Mesodermal cell (in vitro differentiated cells): ENCODE data around the gene TUBA4B. TPM values are rescaled to one million over a fixed set of nuclear protein-coding genes. Genes with fewer than 3 reads are reported as not detected.

Experiments used
- H3K27ac ChIP-seq: 2 replicates; pipeline ENCODE4 v1.7.0; 2013; ENCODE audit warnings: mild to moderate bottlenecking, low read depth, low read length, moderate library complexity; ENCODE audit not compliant: severe bottlenecking
- H3K36me3 ChIP-seq: 2 replicates; pipeline ENCODE4 v1.7.1; 2013; ENCODE audit warnings: mild to moderate bottlenecking, low read length, moderate library complexity; ENCODE audit not compliant: control insufficient read depth, insufficient read depth
- H3K4me1 ChIP-seq: one replicate; pipeline ENCODE4 v1.7.1; 2013; ENCODE audit warnings: mild to moderate bottlenecking, low read length; ENCODE audit not compliant: insufficient read depth, control insufficient read depth, poor library complexity, severe bottlenecking
- H3K4me3 ChIP-seq: 2 replicates; pipeline ENCODE4 v1.7.0; 2013; ENCODE audit warnings: low read length, control low read depth, mild to moderate bottlenecking; ENCODE audit not compliant: insufficient read depth, poor library complexity, severe bottlenecking; ENCODE audit errors: extremely low read depth
- H3K9me3 ChIP-seq: 2 replicates; pipeline ENCODE4 v1.7.1; 2013; ENCODE audit warnings: mild to moderate bottlenecking, low read length, moderate library complexity; ENCODE audit not compliant: control insufficient read depth
- WGBS, 2 experiments: methylation state at CpG; one replicate each; pipeline ENCODE4 v1.1.5; 2013; ENCODE audit warnings: missing lambda C conversion rate in 2 of 2; ENCODE audit not compliant: insufficient coverage in 2 of 2; 5-methylcytosine and 5-hydroxymethylcytosine counted together
- polyA plus RNA-seq, 2 experiments: library from polyadenylated mRNA; stranded (reverse); fragments of 50-300 nt; gene quantifications; one replicate each; pipeline ENCODE4 v1.2.3, GENCODE V29; 2013

The TUBA4B gene
- polyA plus RNA-seq (2013, experiment 1 of 2) = not detected
- polyA plus RNA-seq (2013, experiment 2 of 2) = not detected

DNA sequence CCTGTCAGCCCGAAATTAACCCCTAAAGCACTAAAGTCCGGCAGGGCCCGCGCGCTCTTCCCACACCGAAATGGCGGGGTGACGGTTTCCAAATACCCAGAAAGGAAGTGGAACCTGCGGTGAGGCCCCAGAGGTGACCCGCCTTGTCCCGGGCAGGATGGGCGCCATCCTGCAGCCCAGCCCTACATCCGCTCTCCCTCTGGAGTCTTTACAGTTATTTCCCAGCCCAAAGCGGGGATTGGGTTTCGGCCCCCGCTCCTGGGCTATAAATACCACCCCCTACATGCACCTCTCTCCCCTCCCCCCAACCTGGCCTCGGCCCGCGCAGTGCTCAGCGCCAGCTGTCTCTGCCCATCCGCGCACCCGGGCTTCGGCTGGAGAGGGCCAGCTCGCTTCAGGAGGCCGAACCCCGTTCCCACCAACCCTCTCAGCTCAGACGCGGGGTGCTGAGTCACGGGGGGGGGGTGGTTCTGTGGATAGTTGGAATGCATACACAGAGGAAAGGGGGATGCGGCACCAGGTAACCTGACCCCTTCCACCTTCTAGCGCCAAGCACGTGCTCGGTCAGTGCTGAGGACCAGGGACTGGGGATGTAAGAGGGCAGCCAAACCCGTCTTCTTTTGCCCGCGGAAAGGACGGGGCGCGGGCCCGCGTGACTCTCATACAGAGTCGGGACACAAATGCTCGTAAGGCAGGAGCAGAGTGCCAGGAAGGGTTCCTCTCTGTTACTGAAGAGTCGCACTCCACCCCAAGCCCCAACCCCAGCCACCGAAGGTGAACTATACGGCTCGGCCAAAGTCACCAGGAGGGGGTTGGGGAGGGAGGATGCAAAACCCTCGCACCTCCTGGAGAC is at the start of gene TUBA4B:
TUBA4B (plus strand) TSS at position 344 of the 853 bp plus-strand sequence; CDS start at position 509, 165 bp downstream.
- H3K27ac ChIP-seq = no peak within 1 kb of the TSS
- peaks cover 38% of the 10 kb centered on the region for H3K4me1 ChIP-seq
- H3K9me3 ChIP-seq = no peaks in the 10 kb centered on the region
- peak within 1 kb of the TSS; percentile 34 for H3K4me3 ChIP-seq
- 2% methylated on average over 17 to 34 of the region's 49 CpGs for WGBS, 2 experiments
- H3K36me3 ChIP-seq = peaks cover 4% of the 10 kb centered on the region

DNA sequence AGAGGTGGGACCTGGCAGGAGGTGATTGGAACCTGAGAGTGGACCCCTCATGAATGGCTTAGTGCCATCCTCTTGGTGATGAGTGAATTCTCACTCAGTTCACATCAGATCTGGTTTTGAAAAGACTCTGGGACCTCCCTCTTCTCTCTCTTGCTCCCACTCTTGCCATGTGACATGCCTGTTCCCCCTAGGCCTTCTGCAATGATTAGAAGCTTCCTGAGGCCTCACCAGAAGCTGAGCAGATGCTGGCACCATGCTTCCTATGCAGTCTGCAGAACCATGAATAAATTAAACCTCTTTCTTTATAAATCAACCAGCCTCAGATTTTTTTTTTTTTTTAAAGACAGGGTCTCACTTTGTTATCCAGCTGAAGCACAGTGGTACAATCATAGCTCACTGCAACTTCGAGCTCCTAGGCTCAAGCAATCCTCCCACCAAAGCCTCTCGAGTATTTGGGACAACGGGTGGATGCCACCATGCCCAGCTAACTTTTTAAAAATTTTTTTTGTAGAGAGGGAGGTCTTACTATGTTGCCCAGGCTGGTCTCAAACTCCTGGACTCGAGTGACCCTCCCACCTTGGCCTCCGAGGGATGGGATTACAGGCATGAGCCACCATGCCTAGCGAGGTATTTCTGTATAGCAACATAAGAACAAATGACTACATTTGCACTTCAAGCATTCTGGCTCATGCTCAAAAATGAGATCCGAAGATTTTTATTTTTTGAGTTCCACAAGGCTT is 48.4 kb upstream of the TUBA4B start:
- Histone ChIP-seq H3K4me3 (no peak overlapping the region), H3K4me1 (peaks cover 7% of the 10 kb centered on the region), H3K36me3 (peaks cover 17% of the 10 kb centered on the region), H3K9me3 (no peaks in the 10 kb centered on the region), H3K27ac (no peak overlapping the region)
- WGBS, 2 experiments = 90 to 100% methylated on average over 2 to 6 of the region's 7 CpGs

DNA sequence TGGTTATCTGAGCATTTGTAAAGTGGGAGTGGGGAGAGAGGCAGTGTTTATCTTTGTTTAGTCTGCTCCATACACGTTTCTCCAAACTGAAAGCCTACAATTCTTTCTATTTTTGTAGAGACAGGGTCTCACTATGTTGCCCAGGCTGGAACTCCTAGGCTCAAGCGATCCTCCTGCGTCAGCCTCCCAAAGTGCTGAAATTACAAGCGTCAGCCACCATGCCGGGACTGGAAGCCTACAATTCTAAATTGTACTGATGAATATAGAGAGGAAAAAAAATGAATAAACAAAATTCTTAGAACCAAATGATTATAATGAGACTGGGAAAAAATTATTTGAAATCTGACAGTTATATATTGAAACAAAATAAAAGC is 47.9 kb upstream of the TUBA4B start:
- Histone ChIP-seq H3K9me3 (no peaks in the 10 kb centered on the region), H3K27ac (no peak overlapping the region), H3K4me1 (peaks cover 7% of the 10 kb centered on the region), H3K4me3 (no peak overlapping the region), H3K36me3 (peaks cover 20% of the 10 kb centered on the region)
- WGBS, 2 experiments = 100% methylated on average over 1 of the region's 5 CpGs; no CpG with 5 or more reads in 1 of the 2 experiments

DNA sequence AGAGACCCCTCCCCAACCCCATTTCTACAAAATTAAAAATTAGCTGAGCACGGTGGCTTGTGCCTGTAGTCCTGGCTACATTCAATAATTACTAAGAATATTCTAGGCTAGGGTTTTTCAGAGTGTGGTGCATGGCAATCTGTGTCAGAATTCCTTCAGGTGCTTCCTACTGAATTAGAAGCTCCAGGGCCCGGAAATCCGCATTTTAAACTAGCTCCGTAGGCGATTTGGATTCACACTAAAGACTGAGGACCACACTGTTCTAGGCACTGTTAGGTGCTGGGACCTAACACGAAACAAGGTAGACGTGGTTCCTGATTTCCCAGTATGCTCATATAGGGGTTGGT is 47.1 kb upstream of the TUBA4B start:
- H3K36me3 ChIP-seq = peaks cover 23% of the 10 kb centered on the region
- H3K4me1 ChIP-seq = peaks cover 7% of the 10 kb centered on the region
- peak overlapping the region; percentile 58 for H3K4me3 ChIP-seq
- H3K9me3 ChIP-seq = no peaks in the 10 kb centered on the region
- peak overlapping the region; percentile 84 for H3K27ac ChIP-seq
- WGBS, 2 experiments = 32 to 36% methylated on average over 6 of the region's 7 CpGs

DNA sequence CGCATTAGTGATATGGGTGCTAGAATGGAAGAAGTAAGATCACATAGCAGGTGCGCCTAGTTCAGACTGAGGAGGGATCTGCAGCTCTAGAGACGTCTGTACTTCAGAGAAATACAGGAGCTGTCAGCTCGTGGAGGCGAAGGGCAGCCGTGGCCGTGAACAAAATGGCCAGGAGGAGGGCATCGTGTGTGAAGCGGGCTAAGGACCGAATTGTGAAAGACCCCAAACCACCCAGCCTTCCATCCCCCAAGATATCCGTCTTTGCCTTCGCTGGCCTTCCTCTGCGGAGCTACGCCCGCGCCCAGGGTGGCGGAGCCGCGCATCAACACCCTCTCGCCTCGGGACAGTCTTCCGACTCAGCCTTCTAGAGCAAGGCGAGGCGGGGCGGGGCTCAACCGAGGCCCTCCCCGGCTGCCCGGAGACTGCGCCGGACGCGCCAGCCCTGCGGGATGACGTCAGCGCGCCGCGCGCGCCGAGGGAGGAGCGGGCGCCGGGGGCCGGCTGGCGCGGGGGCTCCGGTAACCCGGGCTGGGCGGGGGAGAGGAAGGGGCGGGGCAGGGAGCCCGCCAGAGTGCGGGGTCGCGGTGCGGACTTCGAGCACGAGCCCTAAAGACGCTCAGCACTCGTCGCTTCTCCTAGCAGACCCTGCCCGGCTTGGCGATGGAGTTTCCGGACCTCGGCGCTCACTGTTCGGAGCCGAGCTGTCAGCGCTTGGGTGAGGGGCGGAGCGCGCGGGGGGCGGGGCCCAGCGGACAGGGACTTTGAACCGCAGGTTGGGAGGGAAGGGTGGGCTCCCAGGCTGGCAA is 46.5 kb upstream of the TUBA4B start, which contains the start of gene ZFAND2B:
ZFAND2B (plus strand) TSS at position 455 of the 806 bp plus-strand sequence; CDS start at position 661, 206 bp downstream.
- peaks cover 7% of the 10 kb centered on the region for H3K4me1 ChIP-seq
- 1% methylated on average over 42 to 52 of the region's 76 CpGs for WGBS, 2 experiments
- H3K4me3 ChIP-seq = peak within 1 kb of the TSS; percentile 58
- H3K36me3 ChIP-seq = peaks cover 26% of the 10 kb centered on the region
- H3K9me3 ChIP-seq = no peaks in the 10 kb centered on the region
- H3K27ac ChIP-seq = peak within 1 kb of the TSS; percentile 84

DNA sequence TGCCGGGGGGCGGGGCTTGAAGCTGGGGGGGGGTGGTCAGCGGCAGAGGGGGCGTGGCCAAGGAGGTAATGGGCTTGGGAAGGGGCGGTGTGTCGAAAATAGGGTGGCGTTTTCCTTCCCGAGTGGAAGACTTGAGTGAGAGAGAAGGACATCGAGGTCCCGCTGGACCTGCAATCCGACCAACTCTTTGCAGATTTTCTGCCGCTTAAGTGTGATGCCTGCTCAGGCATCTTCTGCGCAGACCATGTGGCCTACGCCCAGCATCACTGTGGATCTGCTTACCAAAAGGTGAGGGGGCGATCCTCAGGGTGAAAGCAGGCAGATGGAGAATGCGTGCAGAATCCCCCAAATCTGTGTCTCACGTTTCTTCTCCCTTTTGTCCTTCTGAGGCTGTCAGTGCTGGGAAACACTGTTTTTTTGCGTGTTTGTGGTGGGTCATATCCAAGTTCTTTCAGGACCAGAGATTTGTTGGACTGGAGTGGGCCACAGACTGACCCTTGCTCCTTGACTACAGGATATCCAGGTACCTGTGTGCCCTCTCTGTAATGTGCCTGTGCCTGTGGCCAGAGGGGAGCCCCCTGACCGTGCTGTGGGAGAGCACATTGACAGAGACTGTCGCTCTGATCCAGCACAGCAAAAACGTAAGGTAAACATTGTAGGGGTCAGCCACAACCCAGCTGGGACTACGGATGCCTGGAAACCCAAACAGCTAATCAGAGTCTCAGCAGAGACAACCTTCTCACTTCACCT is 45.7 kb upstream of the TUBA4B start:
- H3K4me3 ChIP-seq = peak overlapping the region; percentile 58
- H3K4me1 ChIP-seq = peaks cover 7% of the 10 kb centered on the region
- 39 to 48% methylated on average over 13 to 16 of the region's 22 CpGs for WGBS, 2 experiments
- H3K27ac ChIP-seq = no peak overlapping the region
- no peaks in the 10 kb centered on the region for H3K9me3 ChIP-seq
- peaks cover 30% of the 10 kb centered on the region for H3K36me3 ChIP-seq

DNA sequence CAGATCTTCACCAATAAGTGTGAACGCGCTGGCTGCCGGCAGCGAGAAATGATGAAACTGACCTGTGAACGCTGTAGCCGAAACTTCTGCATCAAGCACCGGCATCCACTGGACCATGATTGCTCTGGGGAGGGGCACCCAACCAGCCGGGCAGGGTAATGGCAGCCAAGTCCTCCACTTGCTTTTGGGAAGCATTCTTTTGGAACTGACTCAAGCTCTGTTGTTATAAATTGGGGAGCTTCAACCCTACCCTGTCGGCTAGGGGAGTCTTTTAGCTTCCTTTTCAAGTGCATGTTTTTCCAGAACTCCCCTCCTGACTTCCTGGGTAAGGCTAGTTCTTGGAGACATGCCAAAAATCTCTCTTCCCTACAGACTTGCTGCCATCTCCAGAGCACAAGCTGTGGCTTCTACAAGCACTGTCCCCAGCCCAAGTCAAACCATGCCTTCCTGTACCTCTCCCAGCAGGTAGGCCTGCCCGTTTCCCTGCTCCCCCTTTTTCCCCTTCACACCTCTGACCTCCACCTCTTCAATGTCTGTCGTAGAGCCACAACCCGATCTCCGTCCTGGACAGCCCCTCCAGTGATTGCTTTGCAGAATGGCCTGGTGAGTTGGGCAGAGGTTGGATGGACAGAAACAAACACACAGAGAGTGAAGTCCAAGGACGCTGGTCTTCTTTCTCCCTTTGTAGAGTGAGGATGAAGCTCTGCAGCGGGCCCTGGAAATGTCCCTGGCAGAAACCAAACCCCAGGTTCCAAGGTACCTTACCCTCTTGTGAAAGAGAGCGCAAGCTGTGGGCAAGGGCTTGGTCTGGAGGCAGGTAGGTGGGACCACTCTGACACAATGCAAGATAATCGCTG is 44.9 kb upstream of the TUBA4B start:
- H3K4me1 ChIP-seq = peaks cover 7% of the 10 kb centered on the region
- WGBS, 2 experiments = 90 to 97% methylated on average over 12 to 13 of the region's 17 CpGs
- H3K9me3 ChIP-seq = no peaks in the 10 kb centered on the region
- H3K36me3 ChIP-seq = peaks cover 38% of the 10 kb centered on the region
- no peak overlapping the region for H3K4me3 ChIP-seq
- H3K27ac ChIP-seq = no peak overlapping the region

DNA sequence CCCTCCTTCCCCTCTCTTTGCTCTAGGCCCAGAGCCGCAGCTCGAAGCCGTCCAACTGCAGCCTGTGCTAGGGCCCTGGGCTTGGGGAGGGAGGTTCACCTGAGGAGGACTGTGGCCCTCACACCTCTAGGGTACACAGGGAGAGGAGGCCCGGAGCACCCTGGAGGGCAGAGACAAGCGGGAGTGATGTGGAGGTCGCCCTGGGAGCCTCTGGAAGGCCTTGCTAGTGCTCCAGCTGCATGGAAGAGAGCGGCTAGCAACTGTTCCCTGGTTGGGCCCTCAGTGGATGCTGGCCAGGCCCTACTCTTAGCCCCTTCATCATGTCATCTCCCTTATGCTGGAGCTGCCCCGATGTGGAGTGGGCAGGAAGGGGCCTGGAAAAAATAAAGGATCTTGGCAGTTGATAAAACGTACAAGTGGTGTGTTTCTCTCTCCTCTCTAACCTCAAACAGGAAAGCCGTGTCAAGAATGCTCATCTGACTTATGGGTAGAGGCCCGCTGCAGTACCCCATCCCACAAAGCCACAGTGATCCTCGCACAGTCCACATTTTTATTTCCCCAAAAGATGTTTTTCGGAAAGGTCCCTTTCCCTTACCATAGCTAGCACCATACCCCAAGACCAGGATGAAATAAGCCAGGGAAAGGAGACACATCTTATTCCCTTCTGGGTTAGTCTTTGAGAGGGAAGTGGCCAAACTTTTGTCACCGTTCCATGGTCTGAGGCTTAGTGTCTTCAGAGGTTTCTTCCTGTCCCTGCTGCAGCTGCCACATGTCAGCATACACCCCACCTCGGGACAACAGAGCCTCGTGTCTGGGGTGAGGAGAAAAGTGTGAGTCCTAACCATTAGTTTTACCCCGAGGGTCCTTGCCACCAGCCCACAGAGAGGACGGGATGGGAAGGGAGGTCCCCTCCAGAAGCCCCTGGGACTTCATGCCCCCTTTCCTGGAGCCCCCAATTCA is 43.5 kb upstream of the TUBA4B start:
- no peak overlapping the region for H3K4me3 ChIP-seq
- WGBS, 2 experiments = 91 to 96% methylated on average over 11 of the region's 18 CpGs
- no peak overlapping the region for H3K27ac ChIP-seq
- H3K9me3 ChIP-seq = no peaks in the 10 kb centered on the region
- peaks cover 7% of the 10 kb centered on the region for H3K4me1 ChIP-seq
- H3K36me3 ChIP-seq = peaks cover 52% of the 10 kb centered on the region
